ENCODE measurements around the gene EBF3. TPM values are rescaled to one million over a fixed set of nuclear protein-coding genes. Genes with fewer than 3 reads are reported as not detected.

EBF3 gene
- total and polyA plus RNA-seq, 11 donors, result 3.6 to 8.8 (median 5.4) TPM

DNA sequence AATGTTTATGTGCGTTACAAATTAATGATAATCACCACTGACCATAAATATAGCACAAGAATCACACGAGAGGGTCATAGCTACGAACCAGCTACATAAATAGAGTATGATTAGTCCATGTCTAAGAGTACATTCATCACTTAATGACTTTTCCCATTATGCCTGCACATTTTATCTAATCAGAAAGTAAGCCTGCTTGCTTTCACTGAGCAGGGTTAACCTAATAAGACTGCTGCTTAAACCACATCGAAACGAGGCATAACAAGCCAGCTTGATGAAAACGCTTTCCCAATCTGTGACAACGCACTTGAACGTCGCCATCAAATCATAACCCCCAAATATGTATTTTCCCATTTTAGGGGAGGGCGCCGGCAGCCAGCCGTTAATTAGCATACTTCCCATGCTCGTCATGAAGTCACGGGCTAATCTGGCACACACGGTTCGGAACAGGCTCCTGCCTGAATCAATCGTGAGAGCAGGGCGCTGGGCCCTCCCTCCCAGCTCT lies 71.5 kb downstream of the EBF3 start:
- DNase-seq (no peak), ATAC-seq (peak in 3 of 4 donors; percentile 14 to 50 (median 16))
- intact Hi-C loops (cut with DNase I), result loop anchor here in 6 of 10 donors (5.0 kb wide), 4 partner anchors 55 to 70 kb away; partner anchors contain the start of gene EBF3 (in 2 of the 6)
- TF ChIP-seq POLR2A (IDR thresholded peaks at IDR 0.05) (no peak), CTCF (IDR thresholded peaks at IDR 0.05) (no peak)
- Histone ChIP-seq H3K9me3 (no peaks in the 10 kb centered on the region), H3K36me3 (peaks cover 0 to 5% (median 0%) of the 10 kb centered on the region in 9 donors), H3K4me1 (peaks cover 7 to 60% (median 41%) of the 10 kb centered on the region in 12 donors), H3K4me3 (peak overlapping the region in 3 of 12 donors; percentile 0 to 22 (median 15)), H3K27ac (peak overlapping the region in 10 of 12 donors; percentile 7 to 79 (median 59)), H3K27me3 (no peaks in the 10 kb centered on the region)
- WGBS, 4 donors, result 27 to 47% (median 39%) methylated on average over 18 of the region's 18 CpGs

GRCh38 chr10:129891806-129892205 lies 72.3 kb downstream of the EBF3 start:
- ATAC-seq (peak in 3 of 4 donors; percentile 50 to 83 (median 61)), DNase-seq (peak in 4 of 5 donors; percentile 53 to 61 (median 57))
- Histone ChIP-seq H3K4me3 (no peak overlapping the region), H3K27ac (peak overlapping the region; percentile 2 to 79 (median 52)), H3K4me1 (peaks cover 7 to 60% (median 41%) of the 10 kb centered on the region in 12 donors), H3K27me3 (no peaks in the 10 kb centered on the region), H3K9me3 (no peaks in the 10 kb centered on the region), H3K36me3 (peaks cover 0 to 10% (median 0%) of the 10 kb centered on the region in 9 donors)
- intact Hi-C loops (cut with DNase I), result loop anchor here in 6 of 10 donors (5.0 kb wide), 4 partner anchors 55 to 70 kb away; partner anchors contain the start of gene EBF3 (in 2 of the 6)
- 32 to 70% (median 58%) methylated on average over 7 to 13 of the region's 13 CpGs for WGBS, 4 donors
- TF ChIP-seq CTCF (IDR thresholded peaks at IDR 0.05), result no peak
- peak in 1 of 2 donors; percentile 30 for TF ChIP-seq POLR2A (IDR thresholded peaks at IDR 0.05)

DNA sequence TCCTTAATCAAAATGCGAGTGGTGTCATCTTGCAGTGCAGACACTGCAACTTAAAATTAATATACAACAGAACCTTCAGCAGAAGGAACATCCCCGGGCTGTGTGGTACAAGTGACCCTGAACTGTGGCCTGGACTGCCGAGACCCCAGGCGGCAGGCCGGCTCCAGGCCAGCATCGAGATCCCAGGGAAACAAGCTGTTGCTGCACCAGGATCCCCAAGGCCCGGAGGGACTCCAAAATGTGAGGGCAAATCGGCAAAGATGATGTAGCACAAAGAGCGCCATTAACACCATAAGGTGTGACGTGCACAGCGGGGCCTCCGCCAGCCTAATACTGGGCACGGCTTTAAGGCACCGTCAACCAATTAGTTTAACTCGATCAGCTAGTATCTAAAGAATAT lies 73.9 kb downstream of the EBF3 start:
- peaks cover 7 to 62% (median 40%) of the 10 kb centered on the region in 12 donors for H3K4me1 ChIP-seq
- no peak overlapping the region for H3K4me3 ChIP-seq
- peak overlapping the region in 2 of 12 donors; percentile 7 to 9 for H3K27ac ChIP-seq
- H3K9me3 ChIP-seq, result no peaks in the 10 kb centered on the region
- ATAC-seq, result no peak
- TF ChIP-seq POLR2A (IDR thresholded peaks at IDR 0.05), result no peak
- TF ChIP-seq CTCF (IDR thresholded peaks at IDR 0.05), result no peak
- H3K27me3 ChIP-seq, result no peaks in the 10 kb centered on the region
- H3K36me3 ChIP-seq, result peaks cover 0 to 10% (median 0%) of the 10 kb centered on the region in 9 donors
- intact Hi-C loops (cut with DNase I), result loop anchor here in 6 of 10 donors (5.0 kb wide), 4 partner anchors 57 to 72 kb away; partner anchors contain the start of gene EBF3 (in 2 of the 6)
- no peak for DNase-seq
- 84 to 88% (median 86%) methylated on average over 15 of the region's 15 CpGs for WGBS, 4 donors

- intact Hi-C loops (cut with DNase I), result loop anchor here in 8 of 10 donors (2.0 to 5.0 kb wide), 4 partner anchors 53 to 78 kb away; partner anchors contain the start of gene EBF3 (in 1 of the 8)
- no peak overlapping the region for H3K4me3 ChIP-seq
- H3K4me1 ChIP-seq, result peaks cover 6 to 56% (median 32%) of the 10 kb centered on the region in 12 donors
- 38 to 56% (median 40%) methylated on average over 12 to 22 of the region's 22 CpGs for WGBS, 4 donors
- DNase-seq, result peak; percentile 72 to 84 (median 78)
- H3K9me3 ChIP-seq, result no peaks in the 10 kb centered on the region
- ATAC-seq, result peak; percentile 25 to 77 (median 74)
- peaks cover 0 to 10% (median 0%) of the 10 kb centered on the region in 9 donors for H3K36me3 ChIP-seq
- TF ChIP-seq CTCF (IDR thresholded peaks at IDR 0.05) (peak; percentile 58 to 80 (median 72)), POLR2A (IDR thresholded peaks at IDR 0.05) (no peak)
- H3K27ac ChIP-seq, result peak overlapping the region in 4 of 12 donors; percentile 7 to 40 (median 24)
- H3K27me3 ChIP-seq, result no peaks in the 10 kb centered on the region
Observed at GRCh38 chr10:129888784-129889616, 75.1 kb downstream of the EBF3 start.
